ENCODE data around the gene TMEM242.

DNA sequence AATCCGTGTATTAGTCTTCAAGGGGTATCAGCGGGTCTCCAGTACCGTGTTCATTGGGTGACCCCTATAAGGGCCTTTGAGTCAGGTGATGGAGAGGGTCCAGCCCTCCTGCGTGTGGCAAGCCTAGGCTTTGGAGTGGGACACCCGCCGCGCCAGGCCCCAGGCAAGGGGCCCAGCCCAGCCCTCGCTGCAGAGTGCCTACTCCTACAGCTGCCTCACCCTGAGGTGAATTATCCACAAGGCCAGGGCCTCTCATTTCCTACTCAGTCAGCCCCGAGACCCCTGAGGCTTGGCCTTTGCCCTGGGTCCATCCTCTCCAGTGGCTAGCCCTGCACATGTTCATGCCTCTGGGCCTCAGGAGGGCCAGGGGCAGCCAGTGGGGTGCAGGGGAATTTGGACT, 45.1 kb downstream of the TMEM242 start:
- TF ChIP-seq POLR2A (IDR thresholded peaks at IDR 0.05; ENCODE audit: control extremely low read depth in 1 of 2, low read depth in 2 of 2, low read length in 2 of 2): no peak
- no peak for TF ChIP-seq EZH2 (IDR thresholded peaks at IDR 0.05; ENCODE audit: low read depth, low read length, severe bottlenecking)
- no peak for TF ChIP-seq GABPA (IDR thresholded peaks at IDR 0.05; ENCODE audit: borderline replicate concordance, insufficient read depth, low read length)
- no peak for TF ChIP-seq CTCF (IDR thresholded peaks at IDR 0.05; ENCODE audit: control extremely low read depth in 1 of 3, insufficient read depth in 1 of 3, low read depth in 1 of 3, low read length in 3 of 3)
- TF ChIP-seq RFX5 (IDR thresholded peaks at IDR 0.05; ENCODE audit: borderline replicate concordance, low read depth, low read length): no peak
- TF ChIP-seq SRF (IDR thresholded peaks at IDR 0.05; ENCODE audit: low read depth, low read length): no peak

All from H1 (cell line).